Measurements from ENCODE around the gene AGR2.

Gene AGR2

DNA sequence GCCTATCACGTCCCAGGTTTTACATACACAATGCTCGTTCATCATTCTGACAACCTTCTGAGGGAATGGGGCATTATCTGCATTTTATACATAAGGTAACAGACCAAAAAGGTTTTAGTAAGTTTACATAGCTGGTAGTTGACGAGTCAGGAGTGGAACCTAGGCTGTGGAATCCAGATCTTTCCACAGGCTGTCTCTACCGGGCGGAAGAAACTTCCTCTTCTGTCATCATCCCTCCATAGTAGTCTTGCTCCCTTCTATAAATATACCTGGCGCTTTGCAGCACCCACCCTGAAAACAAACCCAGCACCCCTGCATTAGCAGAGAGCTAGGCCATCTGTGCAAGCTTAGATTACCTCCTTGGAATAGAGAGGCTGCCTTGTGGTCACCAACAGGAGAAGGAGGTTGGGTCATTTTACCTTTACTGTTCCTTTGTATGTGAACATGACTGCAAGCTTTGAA is 49.9 kb downstream of the AGR2 start:
- Histone ChIP-seq H2BK15ac (ENCODE audit: low read length) (no peak overlapping the region), H3K27ac (replicated peaks; ENCODE audit: low read length) (no peak overlapping the region), H3K36me3 (replicated peaks in 1 of 2; ENCODE audit: control insufficient read depth in 2 of 2, insufficient read depth in 2 of 2, low read length in 2 of 2) (no peaks in the 10 kb centered on the region), H3K4ac (ENCODE audit: low read length) (no peak overlapping the region), H2BK5ac (ENCODE audit: low read length) (no peak overlapping the region), H2AK5ac (ENCODE audit: low read depth, low read length) (no peak overlapping the region), H3K79me1 (ENCODE audit: low read depth, low read length) (no peaks in the 10 kb centered on the region), H4K8ac (ENCODE audit: low read depth, low read length) (no peak overlapping the region), H3K9ac (ENCODE audit: low read depth, low read length, poor library complexity) (no peak overlapping the region), H3K4me1 (ENCODE audit: control insufficient read depth in 2 of 2, insufficient read depth in 1 of 2, low read depth in 1 of 2, low read length in 2 of 2) (peaks cover 6% of the 10 kb centered on the region in 2 donors), H4K91ac (ENCODE audit: low read depth, low read length, poor library complexity) (no peak overlapping the region), H3K4me3 (ENCODE audit: low read length in 2 of 2) (peak overlapping the region; percentile 90 to 97), H3K4me2 (ENCODE audit: insufficient read depth, low read length, poor library complexity, severe bottlenecking) (peak overlapping the region; percentile 55), H2BK12ac (ENCODE audit: low read length) (no peak overlapping the region), H3K23ac (ENCODE audit: low read depth, low read length, poor library complexity) (no peak overlapping the region), H3K27me3 (ENCODE audit: control insufficient read depth in 3 of 3, insufficient read depth in 3 of 3, low read depth in 1 of 3, low read length in 3 of 3) (peaks cover 0 to 3% (median 0%) of the 10 kb centered on the region in 3 experiments), H2BK120ac (ENCODE audit: low read depth, low read length) (no peak overlapping the region), H3K14ac (ENCODE audit: low read length) (no peak overlapping the region), H2AFZ (ENCODE audit: low read length) (peak overlapping the region; percentile 97), H3K9me3 (replicated peaks in 1 of 2; ENCODE audit: control insufficient read depth in 2 of 2, insufficient read depth in 1 of 2, low read depth in 1 of 2, low read length in 2 of 2) (peaks cover 0 to 3% of the 10 kb centered on the region in 2 donors), H3K18ac (ENCODE audit: low read length) (no peak overlapping the region)
- no peak for DNase-seq (ENCODE audit: low spot score)
- no CpG with 5 or more reads among the region's 6 CpGs for WGBS, 2 donors (ENCODE audit: extremely low coverage in 2 of 2, insufficient read length in 2 of 2, insufficient replicate concordance in 1 of 2)

DNA sequence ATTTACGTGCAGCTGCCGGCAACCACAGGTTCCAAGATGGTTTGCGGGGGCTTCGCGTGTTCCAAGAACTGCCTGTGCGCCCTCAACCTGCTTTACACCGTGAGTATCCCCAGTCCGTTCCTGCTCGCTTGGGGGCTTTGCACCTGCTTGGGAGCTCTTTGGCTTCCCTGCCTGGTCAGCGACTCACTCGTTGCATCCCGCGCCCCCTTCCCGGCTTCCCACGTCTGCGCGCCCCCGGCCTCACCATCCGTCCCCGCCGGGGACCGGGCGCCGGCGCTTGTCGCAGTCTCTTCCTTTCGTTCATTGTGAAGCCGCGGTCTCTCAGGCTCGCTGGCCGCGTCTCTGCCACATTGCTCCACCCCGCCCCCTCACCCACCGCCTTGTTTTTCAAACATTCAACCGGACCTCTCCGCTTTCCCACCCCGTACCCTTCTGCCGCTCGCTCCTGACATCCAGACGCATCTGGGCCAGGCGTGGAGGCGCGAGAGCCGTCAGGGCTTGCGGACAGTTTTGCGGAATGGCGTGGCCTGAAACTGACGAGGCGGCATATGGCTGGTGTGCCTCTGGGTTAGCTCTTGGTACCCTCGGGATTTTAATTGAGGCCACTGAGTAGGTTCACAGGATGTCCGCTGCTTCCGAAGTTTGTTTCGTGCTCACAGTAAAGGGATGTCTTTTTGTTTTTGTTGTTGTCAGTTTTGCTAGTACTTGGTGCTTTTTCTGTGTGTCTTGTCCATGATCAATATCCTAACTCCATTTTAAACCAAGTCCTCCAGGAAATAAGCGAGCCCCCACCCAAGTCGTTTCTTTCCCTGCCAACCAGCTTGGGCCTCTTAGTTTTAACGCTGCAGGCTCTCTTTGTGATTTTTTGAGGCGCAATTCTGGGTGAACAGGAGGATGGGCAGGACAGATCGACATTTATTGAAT is 50.6 kb downstream of the AGR2 start:
- DNase-seq (ENCODE audit: low spot score): peak; percentile 69
- Histone ChIP-seq H3K9ac (ENCODE audit: low read depth, low read length, poor library complexity) (peak overlapping the region; percentile 85), H3K27me3 (ENCODE audit: control insufficient read depth in 3 of 3, insufficient read depth in 3 of 3, low read depth in 1 of 3, low read length in 3 of 3) (peaks cover 0 to 3% (median 0%) of the 10 kb centered on the region in 3 experiments), H3K9me3 (replicated peaks in 1 of 2; ENCODE audit: control insufficient read depth in 2 of 2, insufficient read depth in 1 of 2, low read depth in 1 of 2, low read length in 2 of 2) (peaks cover 0 to 3% of the 10 kb centered on the region in 2 donors), H3K23ac (ENCODE audit: low read depth, low read length, poor library complexity) (peak overlapping the region; percentile 98), H3K27ac (replicated peaks; ENCODE audit: low read length) (peak overlapping the region; percentile 68), H4K8ac (ENCODE audit: low read depth, low read length) (peak overlapping the region; percentile 25), H3K4me3 (ENCODE audit: low read length in 2 of 2) (peak overlapping the region; percentile 90 to 97), H3K4ac (ENCODE audit: low read length) (no peak overlapping the region), H3K36me3 (replicated peaks in 1 of 2; ENCODE audit: control insufficient read depth in 2 of 2, insufficient read depth in 2 of 2, low read length in 2 of 2) (no peaks in the 10 kb centered on the region), H2BK120ac (ENCODE audit: low read depth, low read length) (no peak overlapping the region), H2BK12ac (ENCODE audit: low read length) (no peak overlapping the region), H2AFZ (ENCODE audit: low read length) (peak overlapping the region; percentile 97), H4K91ac (ENCODE audit: low read depth, low read length, poor library complexity) (no peak overlapping the region), H2BK15ac (ENCODE audit: low read length) (no peak overlapping the region), H2BK5ac (ENCODE audit: low read length) (no peak overlapping the region), H3K4me1 (ENCODE audit: control insufficient read depth in 2 of 2, insufficient read depth in 1 of 2, low read depth in 1 of 2, low read length in 2 of 2) (peaks cover 6% of the 10 kb centered on the region in 2 donors), H2AK5ac (ENCODE audit: low read depth, low read length) (no peak overlapping the region), H3K18ac (ENCODE audit: low read length) (peak overlapping the region; percentile 93), H3K79me1 (ENCODE audit: low read depth, low read length) (no peaks in the 10 kb centered on the region), H3K14ac (ENCODE audit: low read length) (no peak overlapping the region), H3K4me2 (ENCODE audit: insufficient read depth, low read length, poor library complexity, severe bottlenecking) (peak overlapping the region; percentile 55)
- no CpG with 5 or more reads among the region's 58 CpGs for WGBS, 2 donors (ENCODE audit: extremely low coverage in 2 of 2, insufficient read length in 2 of 2, insufficient replicate concordance in 1 of 2)

DNA sequence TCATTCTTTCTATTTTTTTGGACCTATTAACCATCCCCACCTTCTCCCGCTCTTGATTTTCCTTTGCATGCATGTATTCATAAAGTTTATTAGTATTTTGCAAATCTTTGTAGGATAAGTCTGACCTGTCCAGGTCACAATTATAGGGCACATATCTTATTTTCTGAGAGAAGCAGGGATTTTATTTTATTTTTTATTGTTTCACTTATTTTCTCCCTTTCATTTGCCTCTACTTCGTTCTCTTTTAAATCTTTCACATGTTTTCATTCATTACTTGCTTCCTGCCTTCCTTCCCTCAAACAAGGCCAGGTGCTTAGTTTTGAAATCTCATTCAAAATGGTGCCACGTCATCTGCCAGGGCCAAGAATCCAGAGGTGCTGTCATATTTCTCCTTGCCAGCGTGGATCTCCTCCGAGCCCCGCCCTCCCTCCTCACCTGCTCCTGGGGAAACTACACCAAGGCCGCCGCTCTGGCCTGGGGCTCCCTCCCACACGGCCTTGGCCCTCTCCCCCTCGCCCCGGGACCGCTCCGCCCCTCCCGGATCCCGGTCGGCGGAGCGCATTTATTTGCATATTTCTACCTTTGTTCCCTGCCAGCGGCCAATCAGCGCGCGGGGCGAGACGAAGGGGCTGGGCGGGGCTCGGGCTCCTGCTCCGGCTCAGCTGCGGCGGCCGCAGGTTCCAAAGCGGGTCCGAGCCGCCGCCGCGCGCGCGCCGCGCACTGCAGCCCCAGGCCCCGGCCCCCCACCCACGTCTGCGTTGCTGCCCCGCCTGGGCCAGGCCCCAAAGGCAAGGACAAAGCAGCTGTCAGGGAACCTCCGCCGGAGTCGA is 51.5 kb downstream of the AGR2 start, which contains the start of gene TSPAN13:
Gene TSPAN13 (plus strand): TSS at position 654 of the 830 bp plus-strand sequence. CDS start 213 bp downstream, outside the sequence.
- no CpG with 5 or more reads among the region's 48 CpGs for whole genome bisulfite sequencing, 2 donors (ENCODE audit: extremely low coverage in 2 of 2, insufficient read length in 2 of 2, insufficient replicate concordance in 1 of 2)

More for the DNA sequence above, 51.5 kb downstream of the AGR2 start, which contains the start of gene TSPAN13:
- Histone ChIP-seq H3K9ac (ENCODE audit: low read depth, low read length, poor library complexity) (peak within 1 kb of the TSS; percentile 85), H3K36me3 (replicated peaks in 1 of 2; ENCODE audit: control insufficient read depth in 2 of 2, insufficient read depth in 2 of 2, low read length in 2 of 2) (no peaks in the 10 kb centered on the region), H3K4me3 (ENCODE audit: low read length in 2 of 2) (peak within 1 kb of the TSS; percentile 90 to 97), H3K14ac (ENCODE audit: low read length) (no peak within 1 kb of the TSS), H2BK12ac (ENCODE audit: low read length) (no peak within 1 kb of the TSS), H3K18ac (ENCODE audit: low read length) (peak within 1 kb of the TSS; percentile 93), H2AK5ac (ENCODE audit: low read depth, low read length) (no peak within 1 kb of the TSS), H3K27ac (replicated peaks; ENCODE audit: low read length) (peak within 1 kb of the TSS; percentile 68), H4K91ac (ENCODE audit: low read depth, low read length, poor library complexity) (no peak within 1 kb of the TSS), H2BK120ac (ENCODE audit: low read depth, low read length) (no peak within 1 kb of the TSS), H3K23ac (ENCODE audit: low read depth, low read length, poor library complexity) (peak within 1 kb of the TSS; percentile 98), H2BK15ac (ENCODE audit: low read length) (no peak within 1 kb of the TSS), H3K4me2 (ENCODE audit: insufficient read depth, low read length, poor library complexity, severe bottlenecking) (peak within 1 kb of the TSS; percentile 68), H2AFZ (ENCODE audit: low read length) (peak within 1 kb of the TSS; percentile 97), H3K27me3 (ENCODE audit: control insufficient read depth in 3 of 3, insufficient read depth in 3 of 3, low read depth in 1 of 3, low read length in 3 of 3) (peaks cover 0 to 3% (median 0%) of the 10 kb centered on the region in 3 experiments), H3K4me1 (ENCODE audit: control insufficient read depth in 2 of 2, insufficient read depth in 1 of 2, low read depth in 1 of 2, low read length in 2 of 2) (peaks cover 6 to 8% of the 10 kb centered on the region in 2 donors), H3K79me1 (ENCODE audit: low read depth, low read length) (peaks cover 2% of the 10 kb centered on the region), H2BK5ac (ENCODE audit: low read length) (no peak within 1 kb of the TSS), H3K9me3 (replicated peaks in 1 of 2; ENCODE audit: control insufficient read depth in 2 of 2, insufficient read depth in 1 of 2, low read depth in 1 of 2, low read length in 2 of 2) (no peaks in the 10 kb centered on the region), H3K4ac (ENCODE audit: low read length) (no peak within 1 kb of the TSS), H4K8ac (ENCODE audit: low read depth, low read length) (peak within 1 kb of the TSS; percentile 25)
- peak; percentile 88 for DNase-seq (ENCODE audit: low spot score)

All from neuronal stem cell (in vitro differentiated cells).